Ovary (tissue), 9 donors: ENCODE measurements around the gene HSDL1. TPM values are rescaled to one million over a fixed set of nuclear protein-coding genes. Genes with fewer than 3 reads are reported as not detected.

Source experiments
- DNase-seq, 5 donors: peaks; one replicate each; pipeline ENCODE4 v3.0.0-alpha.2; 2019 to 2020
- H3K27ac ChIP-seq, 2 donors: fragments of 200-600 bp; one replicate each; pipeline versions ENCODE4 v1.5.1 to v1.8.0; 2019 to 2022
- H3K27me3 ChIP-seq: fragments of 200-600 bp; one replicate; pipeline ENCODE4 v1.8.0; 2022
- H3K36me3 ChIP-seq: fragments of 200-600 bp; sonication (generic); one replicate; pipeline ENCODE4 v1.5.1; 2019
- H3K4me1 ChIP-seq: one replicate; pipeline ENCODE4 v1.8.1; 2013; ENCODE audit warnings: mild to moderate bottlenecking, moderate library complexity; ENCODE audit not compliant: insufficient read depth
- H3K4me3 ChIP-seq: fragments of 200-600 bp; sonication (generic); one replicate; pipeline ENCODE4 v1.5.1; 2017
- H3K9me3 ChIP-seq, 2 donors: fragments of 200-600 bp in 1 of 2; sonication (generic) in 1 of 2; one replicate each; pipeline versions ENCODE4 v1.5.1 to v1.8.1; 2013 to 2019; ENCODE audit warnings: mild to moderate bottlenecking in 1 of 2, moderate library complexity in 1 of 2
- CTCF ChIP-seq, 3 donors: fragments of 450-650 bp in 2 of 3; fragments of 200-600 bp in 1 of 3; IDR thresholded peaks; one replicate each; pipeline versions ENCODE4 v1.5.1 to v1.8.0; 2016 to 2022; ENCODE audit warnings: antibody characterized with exemption in 3 of 3, mild to moderate bottlenecking in 1 of 3
- EP300 ChIP-seq: sonication (generic); formaldehyde crosslinking; IDR thresholded peaks from one replicate; pipeline ENCODE4 v1.6.1; 2017; ENCODE audit warnings: antibody characterized with exemption
- POLR2A ChIP-seq: fragments of 450-650 bp; IDR thresholded peaks from one replicate; pipeline ENCODE4 v1.6.1; 2017; ENCODE audit warnings: antibody characterized with exemption, mild to moderate bottlenecking, moderate library complexity
- WGBS, 3 donors: extraction: QIAGEN DNeasy Blood & Tissue Kit in 1 of 3; methylation state at CpG; one replicate each; pipeline versions ENCODE4 v1.1.5 to v1.1.7; 2013 to 2017; 5-methylcytosine and 5-hydroxymethylcytosine counted together
- intact Hi-C, 4 donors: fragments of 100-400 bp; cut with DNase I; formaldehyde crosslinking; loops; one replicate each; pipeline versions ENCODE4 v1.11.0 to v1.15.1; 2022 to 2023
- polyA plus RNA-seq, 2 donors: library from polyadenylated mRNA; stranded (reverse); fragments of 200-250 nt in 1 of 2; fragments of 350-450 nt in 1 of 2; fragmentation: Illumina TruSeq in 1 of 2; extraction: RNeasy Lipid Tissue Mini Kit (QIAGEN cat#74804) in 1 of 2; gene quantifications; one replicate each; pipeline ENCODE4 v1.2.3, GENCODE V29; 2013 to 2014
- total RNA-seq, 7 donors: library from RNA; depleted of rRNA in 2 of 7; stranded (reverse); fragments of >200 nt in 2 of 7; fragmentation: NEBNext Ultra II Directional in 3 of 7; extraction: Animal tissue kit (Norgen Biotek cat#: 25700) in 3 of 7; gene quantifications; one replicate each; pipeline versions ENCODE4 v1.1.0 to v1.2.4, GENCODE V29; 2016 to 2023
- donor health status: DM: no; HTN: no; CAD: no; lungs with moderate emphysema.
- donor health status: DM: no; HTN: no; CAD: no.
- donor health status: Bipolar disorder and iron deficiency.
- donor health status: DM: yes; HTN: yes; CAD: no.
- donor health status: DM: no; HTN: no; CAD: no.
- donor health status: DM: yes; HTN: yes; CAD: no.

HSDL1 gene
- total and polyA plus RNA-seq, 9 donors: 17.5 to 34.1 (median 27.2) TPM

- H3K27me3 ChIP-seq: no peaks in the 10 kb centered on the region
- intact Hi-C loops: no loop called here
- DNase-seq: no peak
- no peak overlapping the region for H3K27ac ChIP-seq
- H3K4me3 ChIP-seq: no peak overlapping the region
- TF ChIP-seq CTCF (IDR thresholded peaks at IDR 0.05) (no peak), EP300 (no peak), POLR2A (no peak)
- no peaks in the 10 kb centered on the region for H3K4me1 ChIP-seq
- H3K9me3 ChIP-seq: no peaks in the 10 kb centered on the region
- WGBS, 3 donors: 36 to 57% (median 46%) methylated on average over 1 of the region's 1 CpG
- H3K36me3 ChIP-seq: no peaks in the 10 kb centered on the region
These were observed 14.8 kb upstream of the HSDL1 start for GRCh38 chr16:84159800-84160199.

- TF ChIP-seq POLR2A: no peak
- TF ChIP-seq CTCF (IDR thresholded peaks at IDR 0.05): no peak
- TF ChIP-seq EP300: no peak
- no peaks in the 10 kb centered on the region for H3K36me3 ChIP-seq
- intact Hi-C loops: no loop called here
- peaks cover 1% of the 10 kb centered on the region for H3K4me1 ChIP-seq
- 26 to 33% (median 32%) methylated on average over 9 of the region's 9 CpGs for WGBS, 3 donors
- H3K4me3 ChIP-seq: no peak overlapping the region
- H3K9me3 ChIP-seq: no peaks in the 10 kb centered on the region
- no peak for DNase-seq
- no peak overlapping the region for H3K27ac ChIP-seq
- H3K27me3 ChIP-seq: no peaks in the 10 kb centered on the region
These were observed 14.0 kb upstream of the HSDL1 start for GRCh38 chr16:84159007-84159406.

- no peak overlapping the region for H3K27ac ChIP-seq
- H3K4me3 ChIP-seq: no peak overlapping the region
- no peak for TF ChIP-seq POLR2A
- H3K4me1 ChIP-seq: peaks cover 3% of the 10 kb centered on the region
- no peaks in the 10 kb centered on the region for H3K36me3 ChIP-seq
- H3K9me3 ChIP-seq: no peaks in the 10 kb centered on the region
- intact Hi-C loops: no loop called here
- 60 to 67% (median 64%) methylated on average over 5 of the region's 5 CpGs for WGBS, 3 donors
- no peaks in the 10 kb centered on the region for H3K27me3 ChIP-seq
- DNase-seq: no peak
These were observed 11.4 kb upstream of the HSDL1 start for GRCh38 chr16:84156342-84156784.

- H3K4me1 ChIP-seq: peaks cover 3% of the 10 kb centered on the region
- H3K27me3 ChIP-seq: no peaks in the 10 kb centered on the region
- TF ChIP-seq POLR2A (no peak), EP300 (no peak), CTCF (IDR thresholded peaks at IDR 0.05) (no peak)
- intact Hi-C loops: no loop called here
- H3K27ac ChIP-seq: no peak overlapping the region
- no peaks in the 10 kb centered on the region for H3K36me3 ChIP-seq
- no peak for DNase-seq
- no peaks in the 10 kb centered on the region for H3K9me3 ChIP-seq
- H3K4me3 ChIP-seq: no peak overlapping the region
- 75 to 84% (median 83%) methylated on average over 6 of the region's 6 CpGs for WGBS, 3 donors
These were observed 10.8 kb upstream of the HSDL1 start for GRCh38 chr16:84155771-84156170.

- no peak overlapping the region for H3K4me3 ChIP-seq
- TF ChIP-seq CTCF (IDR thresholded peaks at IDR 0.05): no peak
- TF ChIP-seq EP300: no peak
- TF ChIP-seq POLR2A: no peak
- H3K36me3 ChIP-seq: no peaks in the 10 kb centered on the region
- no peaks in the 10 kb centered on the region for H3K27me3 ChIP-seq
- no peaks in the 10 kb centered on the region for H3K9me3 ChIP-seq
- 88 to 96% (median 94%) methylated on average over 4 of the region's 4 CpGs for WGBS, 3 donors
- H3K27ac ChIP-seq: no peak overlapping the region
- intact Hi-C loops: no loop called here
- no peak for DNase-seq
- peaks cover 3% of the 10 kb centered on the region for H3K4me1 ChIP-seq
These were observed 10.2 kb upstream of the HSDL1 start for GRCh38 chr16:84155226-84155625.
